ENCODE data around the gene C3.

Gene C3

GRCh38 chr19:6717441-6717971 is 2.9 kb downstream of the C3 start:
- no peak for TF ChIP-seq CTCF (IDR thresholded peaks at IDR 0.05; ENCODE audit: insufficient read depth, low read depth, low read length, missing control alignments)
- no peak for DNase-seq (ENCODE audit: low read depth)
- no peak overlapping the region for H3K4me3 ChIP-seq (ENCODE audit: low read depth, low read length)

DNA sequence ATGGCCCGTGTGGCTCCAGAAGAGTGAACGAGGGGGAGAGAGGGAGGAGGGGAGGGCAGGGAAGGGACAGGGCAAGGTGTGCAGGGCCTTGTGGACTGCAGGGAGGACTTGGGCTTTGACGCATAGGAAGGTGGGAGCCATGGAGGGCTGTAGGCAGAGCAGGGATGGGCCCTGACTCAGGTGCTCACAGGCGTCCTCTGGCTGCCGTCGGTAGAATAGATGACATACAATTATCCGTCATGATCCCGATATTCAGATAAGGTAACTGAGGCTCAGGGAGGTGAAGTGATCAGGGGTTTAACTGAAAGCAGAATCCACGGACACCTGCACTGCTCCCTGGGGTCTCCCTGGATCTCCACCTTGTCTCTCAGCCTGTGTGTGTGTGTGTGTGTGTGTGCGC is 3.4 kb downstream of the C3 start:
- DNase-seq (ENCODE audit: low read depth), result no peak
- TF ChIP-seq CTCF (IDR thresholded peaks at IDR 0.05; ENCODE audit: insufficient read depth, low read depth, low read length, missing control alignments), result peak; percentile 20
- no peak overlapping the region for H3K4me3 ChIP-seq (ENCODE audit: low read depth, low read length)

- TF ChIP-seq CTCF (IDR thresholded peaks at IDR 0.05; ENCODE audit: insufficient read depth, low read depth, low read length, missing control alignments), result no peak
- no peak overlapping the region for H3K4me3 ChIP-seq (ENCODE audit: low read depth, low read length)
- DNase-seq (ENCODE audit: low read depth), result no peak
Measured at GRCh38 chr19:6716610-6716970, 3.9 kb downstream of the C3 start.

- TF ChIP-seq CTCF (IDR thresholded peaks at IDR 0.05; ENCODE audit: insufficient read depth, low read depth, low read length, missing control alignments), result no peak
- DNase-seq (ENCODE audit: low read depth), result no peak
Measured at GRCh38 chr19:6714749-6715555, 5.5 kb downstream of the C3 start.

GRCh38 chr19:6713773-6714692 is 6.4 kb downstream of the C3 start:
- no peak for TF ChIP-seq CTCF (IDR thresholded peaks at IDR 0.05; ENCODE audit: insufficient read depth, low read depth, low read length, missing control alignments)
- no peak overlapping the region for H3K4me3 ChIP-seq (ENCODE audit: low read depth, low read length)
- no peak for DNase-seq (ENCODE audit: low read depth)

More at GRCh38 chr19:6714749-6715555, 5.5 kb downstream of the C3 start:
- no peak overlapping the region for H3K4me3 ChIP-seq (ENCODE audit: low read depth, low read length)

DNA sequence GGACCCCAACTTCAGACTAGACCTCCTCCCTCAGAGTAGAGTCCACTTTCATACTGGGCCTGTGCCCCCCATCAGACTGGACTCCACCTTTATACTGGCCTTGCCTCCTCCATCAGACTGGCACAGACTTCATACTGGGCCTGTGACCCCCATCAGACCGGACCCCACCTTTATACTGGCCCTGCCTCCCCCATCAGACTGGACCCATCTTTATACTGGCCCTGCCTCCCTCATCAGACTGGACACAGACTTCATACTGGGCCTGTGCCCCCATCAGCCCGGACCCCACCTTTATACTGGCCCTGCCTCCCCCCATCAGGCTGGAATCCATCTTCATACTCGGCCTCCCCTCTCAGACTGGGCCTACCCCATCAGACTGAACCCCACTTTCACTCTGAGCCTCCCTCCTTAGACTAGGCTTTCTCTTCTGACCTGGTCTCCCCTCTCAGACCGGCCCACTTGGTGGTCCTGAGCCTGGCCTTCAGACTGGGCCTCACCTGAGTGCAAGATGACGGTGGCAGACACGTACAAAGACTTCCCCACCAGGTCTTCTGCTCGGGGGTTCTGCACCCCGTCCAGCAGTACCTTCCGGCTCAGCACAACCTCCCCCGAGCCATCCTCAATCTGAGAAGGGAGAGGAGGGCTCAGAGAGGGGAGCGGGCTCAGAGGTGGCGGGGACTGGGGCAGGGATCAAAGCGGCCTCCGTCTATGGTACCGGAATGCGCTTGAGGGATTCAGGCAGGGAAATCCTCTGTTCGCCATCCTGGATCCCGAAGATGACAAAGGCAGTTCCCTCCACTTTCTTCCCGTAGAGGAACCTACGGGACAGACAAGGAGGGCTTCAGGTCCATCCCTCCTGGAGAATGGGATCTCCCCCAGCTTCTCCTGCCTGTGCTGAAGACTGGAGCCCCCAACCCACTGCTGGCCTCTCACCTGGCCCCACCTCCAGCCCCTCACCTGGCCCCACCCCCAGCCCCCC is 7.5 kb downstream of the C3 start:
- no peak for DNase-seq (ENCODE audit: low read depth)
- no peak overlapping the region for H3K4me3 ChIP-seq (ENCODE audit: low read depth, low read length)
- no peak for TF ChIP-seq CTCF (IDR thresholded peaks at IDR 0.05; ENCODE audit: insufficient read depth, low read depth, low read length, missing control alignments)

Data from GM12865 (cell line).